ENCODE data around the gene BTD. TPM values are rescaled to one million over a fixed set of nuclear protein-coding genes. Genes with fewer than 3 reads are reported as not detected.

Gene BTD
- total and polyA plus RNA-seq, 10 of the 15 experiments (the other 5 are each of a cell fraction or from before 2014, with no cell fraction given) = 3.4 to 10.3 (median 5.0) TPM

DNA sequence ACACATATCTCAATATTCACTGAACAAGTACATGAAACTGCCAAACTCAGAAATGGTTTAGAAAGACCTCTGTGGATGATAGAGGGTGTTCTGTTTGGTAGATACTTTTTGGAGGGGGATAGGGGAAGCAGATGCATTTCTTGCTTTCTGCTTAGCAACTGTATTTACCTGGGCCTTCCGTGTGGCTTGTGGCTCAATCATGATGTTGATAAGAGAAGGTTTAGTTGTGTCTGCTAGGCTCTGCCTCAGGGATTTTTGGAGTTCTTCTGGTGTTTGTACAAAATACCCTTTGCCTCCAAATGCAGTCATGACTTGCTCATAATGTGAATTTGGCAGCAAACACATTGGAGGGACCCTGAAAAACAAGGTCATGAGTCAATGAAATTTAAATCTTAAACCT is 38.4 kb upstream of the BTD start (continued):
- TF ChIP-seq, protein P1, sequence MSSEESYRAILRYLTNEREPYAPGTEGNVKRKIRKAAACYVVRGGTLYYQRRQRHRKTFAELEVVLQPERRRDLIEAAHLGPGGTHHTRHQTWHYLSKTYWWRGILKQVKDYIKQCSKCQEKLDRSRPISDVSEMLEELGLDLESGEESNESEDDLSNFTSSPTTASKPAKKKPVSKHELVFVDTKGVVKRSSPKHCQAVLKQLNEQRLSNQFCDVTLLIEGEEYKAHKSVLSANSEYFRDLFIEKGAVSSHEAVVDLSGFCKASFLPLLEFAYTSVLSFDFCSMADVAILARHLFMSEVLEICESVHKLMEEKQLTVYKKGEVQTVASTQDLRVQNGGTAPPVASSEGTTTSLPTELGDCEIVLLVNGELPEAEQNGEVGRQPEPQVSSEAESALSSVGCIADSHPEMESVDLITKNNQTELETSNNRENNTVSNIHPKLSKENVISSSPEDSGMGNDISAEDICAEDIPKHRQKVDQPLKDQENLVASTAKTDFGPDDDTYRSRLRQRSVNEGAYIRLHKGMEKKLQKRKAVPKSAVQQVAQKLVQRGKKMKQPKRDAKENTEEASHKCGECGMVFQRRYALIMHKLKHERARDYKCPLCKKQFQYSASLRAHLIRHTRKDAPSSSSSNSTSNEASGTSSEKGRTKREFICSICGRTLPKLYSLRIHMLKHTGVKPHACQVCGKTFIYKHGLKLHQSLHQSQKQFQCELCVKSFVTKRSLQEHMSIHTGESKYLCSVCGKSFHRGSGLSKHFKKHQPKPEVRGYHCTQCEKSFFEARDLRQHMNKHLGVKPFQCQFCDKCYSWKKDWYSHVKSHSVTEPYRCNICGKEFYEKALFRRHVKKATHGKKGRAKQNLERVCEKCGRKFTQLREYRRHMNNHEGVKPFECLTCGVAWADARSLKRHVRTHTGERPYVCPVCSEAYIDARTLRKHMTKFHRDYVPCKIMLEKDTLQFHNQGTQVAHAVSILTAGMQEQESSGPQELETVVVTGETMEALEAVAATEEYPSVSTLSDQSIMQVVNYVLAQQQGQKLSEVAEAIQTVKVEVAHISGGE (CRISPR knock-in tag; IDR thresholded peaks at IDR 0.05) = no peak
- TF ChIP-seq CHD4 (IDR thresholded peaks at IDR 0.05) (no peak), SREBF1 (IDR thresholded peaks at IDR 0.05; ENCODE audit: low read length) (no peak), NRF1 (conservative IDR thresholded peaks at IDR 0.05; ENCODE audit: low read depth, low read length) (no peak), SP1 (IDR thresholded peaks at IDR 0.05; ENCODE audit: low read depth, low read length) (no peak), STAT3 (IDR thresholded peaks at IDR 0.05; ENCODE audit: low read depth, low read length) (no peak), FOXK2 (IDR thresholded peaks at IDR 0.05) (no peak), FOS (IDR thresholded peaks at IDR 0.05; ENCODE audit: borderline replicate concordance, extremely low read depth, insufficient read length) (no peak), RBBP5 (conservative IDR thresholded peaks at IDR 0.05) (no peak), POLR2A (IDR thresholded peaks at IDR 0.05; ENCODE audit: low read depth, low read length) (no peak), PAX5 (IDR thresholded peaks at IDR 0.05; ENCODE audit: borderline replicate concordance, low read depth, low read length) (no peak), MTA2 (IDR thresholded peaks at IDR 0.05; ENCODE audit: low read depth) (no peak)
- TF ChIP-seq, protein P2, sequence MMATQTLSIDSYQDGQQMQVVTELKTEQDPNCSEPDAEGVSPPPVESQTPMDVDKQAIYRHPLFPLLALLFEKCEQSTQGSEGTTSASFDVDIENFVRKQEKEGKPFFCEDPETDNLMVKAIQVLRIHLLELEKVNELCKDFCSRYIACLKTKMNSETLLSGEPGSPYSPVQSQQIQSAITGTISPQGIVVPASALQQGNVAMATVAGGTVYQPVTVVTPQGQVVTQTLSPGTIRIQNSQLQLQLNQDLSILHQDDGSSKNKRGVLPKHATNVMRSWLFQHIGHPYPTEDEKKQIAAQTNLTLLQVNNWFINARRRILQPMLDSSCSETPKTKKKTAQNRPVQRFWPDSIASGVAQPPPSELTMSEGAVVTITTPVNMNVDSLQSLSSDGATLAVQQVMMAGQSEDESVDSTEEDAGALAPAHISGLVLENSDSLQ (IDR thresholded peaks at IDR 0.05) = no peak
- TF ChIP-seq, protein P3, sequence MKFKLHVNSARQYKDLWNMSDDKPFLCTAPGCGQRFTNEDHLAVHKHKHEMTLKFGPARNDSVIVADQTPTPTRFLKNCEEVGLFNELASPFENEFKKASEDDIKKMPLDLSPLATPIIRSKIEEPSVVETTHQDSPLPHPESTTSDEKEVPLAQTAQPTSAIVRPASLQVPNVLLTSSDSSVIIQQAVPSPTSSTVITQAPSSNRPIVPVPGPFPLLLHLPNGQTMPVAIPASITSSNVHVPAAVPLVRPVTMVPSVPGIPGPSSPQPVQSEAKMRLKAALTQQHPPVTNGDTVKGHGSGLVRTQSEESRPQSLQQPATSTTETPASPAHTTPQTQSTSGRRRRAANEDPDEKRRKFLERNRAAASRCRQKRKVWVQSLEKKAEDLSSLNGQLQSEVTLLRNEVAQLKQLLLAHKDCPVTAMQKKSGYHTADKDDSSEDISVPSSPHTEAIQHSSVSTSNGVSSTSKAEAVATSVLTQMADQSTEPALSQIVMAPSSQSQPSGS (IDR thresholded peaks at IDR 0.05; ENCODE audit: low read length) = no peak
